WERI-Rb-1 (cell line): ENCODE data around the gene CCDC174.

Experiments
- DNase-seq: peaks from one replicate; pipeline ENCODE4 v3.0.0-alpha.2; 2020
- H3K27ac ChIP-seq: fragments of 250-450 bp; sonication (Bioruptor Pico); 2 replicates; pipeline ENCODE4 v1.5.1; 2020; ENCODE audit warnings: mild to moderate bottlenecking, moderate library complexity
- H3K27me3 ChIP-seq: fragments of 250-450 bp; sonication (Bioruptor Pico); 2 replicates; pipeline ENCODE4 v1.5.1; 2021; ENCODE audit warnings: mild to moderate bottlenecking, low read depth, moderate library complexity; ENCODE audit not compliant: insufficient read depth, severe bottlenecking
- H3K36me3 ChIP-seq: fragments of 250-450 bp; sonication (Bioruptor Pico); 2 replicates; pipeline ENCODE4 v1.5.1; 2020; ENCODE audit warnings: mild to moderate bottlenecking, moderate library complexity
- H3K4me3 ChIP-seq: 2 replicates; pipeline ENCODE4 v1.5.1; 2011; ENCODE audit warnings: low read depth, mild to moderate bottlenecking, control low read depth, low read length
- H3K9me3 ChIP-seq: fragments of 250-450 bp; sonication (Bioruptor Pico); 2 replicates; pipeline ENCODE4 v1.5.1; 2021; ENCODE audit warnings: mild to moderate bottlenecking, moderate library complexity; ENCODE audit not compliant: severe bottlenecking
- CTCF ChIP-seq: IDR thresholded peaks from 2 replicates; pipeline ENCODE4 v1.5.1; 2011; ENCODE audit warnings: low read depth, mild to moderate bottlenecking, control low read depth, inconsistent platforms, low read length

CCDC174 gene

GRCh38 chr3:14614862-14615261, 36.7 kb upstream of the CCDC174 start:
- H3K36me3 ChIP-seq, result no peaks in the 10 kb centered on the region
- H3K4me3 ChIP-seq, result no peak overlapping the region
- H3K27ac ChIP-seq, result no peak overlapping the region
- H3K27me3 ChIP-seq, result no peaks in the 10 kb centered on the region
- H3K9me3 ChIP-seq, result no peaks in the 10 kb centered on the region
- TF ChIP-seq CTCF, result no peak
- DNase-seq, result no peak

GRCh38 chr3:14616606-14617507, 34.7 kb upstream of the CCDC174 start:
- no peak overlapping the region for H3K4me3 ChIP-seq
- H3K27ac ChIP-seq, result no peak overlapping the region
- no peak for DNase-seq
- TF ChIP-seq CTCF, result no peak
- no peaks in the 10 kb centered on the region for H3K36me3 ChIP-seq
- no peaks in the 10 kb centered on the region for H3K9me3 ChIP-seq
- no peaks in the 10 kb centered on the region for H3K27me3 ChIP-seq

GRCh38 chr3:14617508-14618023, 34.0 kb upstream of the CCDC174 start:
- Histone ChIP-seq H3K27ac (no peak overlapping the region), H3K9me3 (no peaks in the 10 kb centered on the region), H3K27me3 (no peaks in the 10 kb centered on the region), H3K4me3 (no peak overlapping the region), H3K36me3 (no peaks in the 10 kb centered on the region)
- TF ChIP-seq CTCF, result no peak
- DNase-seq, result no peak

GRCh38 chr3:14619605-14620004, 32.0 kb upstream of the CCDC174 start:
- Histone ChIP-seq H3K27me3 (no peaks in the 10 kb centered on the region), H3K4me3 (no peak overlapping the region), H3K27ac (no peak overlapping the region), H3K9me3 (no peaks in the 10 kb centered on the region), H3K36me3 (no peaks in the 10 kb centered on the region)
- no peak for TF ChIP-seq CTCF
- DNase-seq, result no peak

GRCh38 chr3:14620512-14620911, 31.1 kb upstream of the CCDC174 start:
- Histone ChIP-seq H3K9me3 (no peaks in the 10 kb centered on the region), H3K36me3 (no peaks in the 10 kb centered on the region), H3K27ac (no peak overlapping the region), H3K4me3 (no peak overlapping the region), H3K27me3 (no peaks in the 10 kb centered on the region)
- no peak for DNase-seq
- TF ChIP-seq CTCF, result no peak

GRCh38 chr3:14621093-14621492, 30.5 kb upstream of the CCDC174 start:
- Histone ChIP-seq H3K9me3 (no peaks in the 10 kb centered on the region), H3K27ac (no peak overlapping the region), H3K4me3 (no peak overlapping the region), H3K36me3 (no peaks in the 10 kb centered on the region), H3K27me3 (no peaks in the 10 kb centered on the region)
- TF ChIP-seq CTCF, result no peak
- no peak for DNase-seq
